CD4-positive, alpha-beta T cell treated with Interleukin-10 for 1 hour (primary cell): ENCODE measurements around the gene SSC4D.
A peak's percentile ranks its signal among the peaks of the same experiment; 100 is the strongest.
"Not testable (repeated sequence)": the region's sequence is repeated elsewhere in the genome, so short reads cannot be mapped to it uniquely, and the experiment has no call there.

ENCODE experiments used
- DNase-seq: peaks from one replicate; pipeline ENCODE4 v3.0.0-alpha.2; 2020

SSC4D gene

GRCh38 chr7:76409537-76409936, at the start of gene SSC4D:
Gene SSC4D (minus strand): TSS chr7:76409697. CDS start chr7:76404439, 5,258 bp downstream.
- no peak for DNase-seq

DNA sequence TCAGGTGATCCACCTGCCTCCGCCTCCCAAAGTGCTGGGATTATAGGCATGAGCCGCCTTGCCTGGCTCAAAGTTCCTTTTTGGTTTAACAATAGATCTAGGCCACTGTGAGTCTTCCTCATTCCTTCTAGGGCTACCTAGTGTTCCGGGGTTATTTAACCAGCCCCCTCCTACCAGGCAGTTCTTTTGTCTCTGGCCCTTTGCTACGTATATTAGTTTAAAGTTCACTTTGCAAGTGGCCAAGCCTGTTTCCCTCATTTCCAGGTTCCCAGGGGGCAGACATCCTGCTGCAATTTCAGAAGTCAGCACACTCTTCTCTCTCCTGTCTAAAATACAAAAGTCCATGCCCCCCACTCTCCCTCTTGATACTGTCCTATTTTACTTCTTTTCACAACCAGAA, 49.0 kb upstream of the SSC4D start:
- not testable (repeated sequence) for DNase-seq

- not testable (repeated sequence) for DNase-seq
These were observed 47.5 kb upstream of the SSC4D start for GRCh38 chr7:76457017-76457416.

GRCh38 chr7:76445577-76446008, 36.1 kb upstream of the SSC4D start:
- peak; percentile 6 for DNase-seq

- peak; percentile 15 for DNase-seq
These were observed 34.3 kb upstream of the SSC4D start for GRCh38 chr7:76443846-76444245.

DNA sequence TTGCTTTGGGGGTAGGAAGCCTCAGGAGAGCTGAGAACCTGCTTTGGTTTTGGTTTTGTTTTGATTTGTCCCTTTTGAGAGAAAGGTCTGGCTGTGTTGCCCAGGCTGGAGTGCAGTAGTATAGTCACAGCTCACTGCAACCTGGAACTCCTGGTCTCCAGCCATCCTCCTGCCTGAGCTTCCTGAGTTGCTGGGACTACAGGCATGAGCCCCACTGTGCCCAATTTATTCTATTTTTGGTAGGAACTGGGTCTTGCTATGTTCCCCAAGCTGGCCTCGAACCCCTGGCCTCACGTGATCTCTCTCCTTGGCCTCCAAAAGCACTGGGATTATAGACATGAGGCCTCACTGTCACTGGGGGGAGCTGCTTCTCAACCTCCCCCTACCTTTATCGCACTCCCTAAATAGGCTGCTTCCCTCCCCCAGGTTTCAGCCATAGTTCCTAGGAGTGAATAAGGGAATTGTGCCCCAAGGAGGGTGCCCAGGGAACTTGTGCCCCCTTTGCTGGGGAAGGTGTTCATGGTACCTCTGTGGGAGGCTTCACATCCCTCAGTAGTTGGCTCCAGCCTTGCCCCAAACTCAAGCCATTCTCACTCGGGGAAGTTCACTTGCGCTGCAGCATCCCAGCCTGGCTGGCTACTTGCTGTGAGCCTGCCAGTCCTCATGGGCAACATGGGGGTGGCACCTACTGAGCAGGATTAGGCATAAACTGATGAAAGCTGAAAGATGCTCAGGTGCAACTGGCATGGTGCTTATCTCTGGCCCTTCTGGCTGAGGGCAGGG, 33.4 kb upstream of the SSC4D start:
- not testable (repeated sequence) for DNase-seq

- not testable (repeated sequence) for DNase-seq
These were observed 32.3 kb upstream of the SSC4D start for GRCh38 chr7:76441792-76442191.

- not testable (repeated sequence) for DNase-seq
These were observed 30.9 kb upstream of the SSC4D start for GRCh38 chr7:76440404-76440803.

DNA sequence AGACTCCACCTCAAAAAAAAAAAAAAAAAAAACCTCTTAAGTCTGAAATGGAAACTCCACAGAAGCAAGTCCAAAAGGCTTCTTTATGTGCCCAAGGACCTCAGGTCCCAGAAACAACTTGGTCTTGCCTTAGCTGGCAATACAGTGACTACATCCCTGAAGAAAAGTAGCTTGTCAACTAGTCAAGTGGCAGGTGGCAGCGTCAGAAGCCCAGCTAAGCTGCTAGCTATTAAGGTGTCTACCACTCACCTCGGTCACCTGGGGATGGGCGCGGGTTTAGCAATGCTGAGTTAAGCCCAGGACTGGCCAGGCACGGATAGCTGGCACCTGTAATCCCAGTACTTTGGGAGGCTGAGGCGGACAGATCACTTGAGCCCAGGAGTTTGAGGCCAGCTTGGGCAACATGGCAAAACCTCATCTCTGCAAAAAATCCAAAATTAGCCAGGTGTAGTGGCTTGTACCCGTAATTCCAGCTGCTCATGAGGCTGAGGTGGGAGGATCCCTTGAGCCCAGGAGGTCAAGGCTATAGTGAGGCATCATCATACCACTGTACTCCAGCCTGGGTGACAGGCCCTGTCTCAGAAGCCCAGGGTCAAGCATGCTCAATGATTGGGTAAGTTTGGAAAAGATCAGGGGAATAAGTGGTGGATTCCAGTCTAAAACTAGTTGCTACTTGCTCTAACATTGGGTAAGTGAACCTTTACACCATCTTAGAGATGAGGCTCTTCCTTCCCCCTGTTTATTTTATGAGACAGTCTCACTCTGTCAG, 29.8 kb upstream of the SSC4D start:
- DNase-seq = not testable (repeated sequence)

DNA sequence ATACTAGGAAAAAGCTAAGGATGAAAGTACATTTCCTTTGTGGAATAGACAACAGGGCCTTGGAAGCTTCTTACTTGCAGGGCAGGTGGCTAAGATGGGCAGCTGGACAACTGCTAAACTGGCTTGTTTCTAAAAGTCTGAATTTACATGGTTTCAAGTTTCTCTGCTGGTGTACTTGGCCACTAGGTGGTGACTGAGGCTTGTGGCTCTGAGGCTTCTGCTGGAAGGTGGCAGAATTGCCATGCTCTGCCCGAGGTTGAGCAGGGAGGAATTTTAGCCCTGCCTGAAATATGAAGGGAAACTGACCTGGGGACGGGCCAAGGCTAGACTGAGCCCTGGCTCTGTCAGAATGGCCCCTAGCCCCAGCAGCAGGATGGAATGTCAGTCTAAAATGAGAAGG, 28.4 kb upstream of the SSC4D start:
- DNase-seq = peak; percentile 63

- no peak for DNase-seq
These were observed 21.3 kb upstream of the SSC4D start for GRCh38 chr7:76430836-76431235.

GRCh38 chr7:76430211-76430610, 20.7 kb upstream of the SSC4D start:
- DNase-seq = no peak

DNA sequence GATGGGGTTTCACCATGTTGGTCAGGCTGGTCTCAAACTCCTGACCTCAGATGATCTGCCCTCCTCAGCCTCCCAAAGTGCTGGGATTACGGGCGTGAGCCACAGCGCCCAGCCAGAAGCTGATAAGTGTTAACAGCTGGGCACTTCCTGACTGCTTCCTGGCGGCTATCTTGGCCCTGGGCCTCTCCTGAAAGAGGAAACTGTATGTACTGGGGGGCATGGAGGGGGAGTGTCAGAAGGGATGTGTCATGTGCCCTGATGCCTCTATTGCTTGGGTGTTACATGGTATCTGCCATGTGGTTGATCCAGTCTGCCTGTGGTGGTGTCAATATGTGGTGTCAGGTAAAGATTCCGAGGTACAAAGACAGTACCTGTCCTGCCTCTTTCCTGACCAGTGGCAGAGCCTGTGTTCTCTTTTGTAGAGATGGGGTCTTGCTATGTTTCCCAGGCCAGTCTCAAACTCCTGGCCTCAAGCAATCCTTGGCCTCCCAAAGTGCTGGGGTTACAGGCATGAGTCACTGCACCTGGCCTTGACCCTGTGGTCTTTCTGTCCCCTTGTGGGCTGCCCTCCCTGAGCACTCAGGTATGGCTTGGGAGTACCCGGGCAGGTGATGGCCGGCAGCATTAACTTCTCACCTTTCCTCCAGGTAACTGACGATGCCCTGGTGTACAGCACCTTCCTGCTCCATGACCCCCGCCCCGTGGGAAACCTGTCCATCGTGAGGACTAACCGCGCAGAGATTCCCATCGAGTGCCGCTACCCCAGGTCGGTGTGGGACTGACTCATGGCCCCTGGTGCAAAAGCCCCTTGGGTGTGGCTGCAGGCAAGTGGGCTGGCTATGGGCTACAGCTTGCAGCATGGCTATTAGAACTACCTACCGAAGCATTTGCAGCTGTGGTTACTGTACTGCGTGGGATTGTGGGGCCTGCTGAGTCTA, 19.6 kb upstream of the SSC4D start:
- no peak for DNase-seq

DNA sequence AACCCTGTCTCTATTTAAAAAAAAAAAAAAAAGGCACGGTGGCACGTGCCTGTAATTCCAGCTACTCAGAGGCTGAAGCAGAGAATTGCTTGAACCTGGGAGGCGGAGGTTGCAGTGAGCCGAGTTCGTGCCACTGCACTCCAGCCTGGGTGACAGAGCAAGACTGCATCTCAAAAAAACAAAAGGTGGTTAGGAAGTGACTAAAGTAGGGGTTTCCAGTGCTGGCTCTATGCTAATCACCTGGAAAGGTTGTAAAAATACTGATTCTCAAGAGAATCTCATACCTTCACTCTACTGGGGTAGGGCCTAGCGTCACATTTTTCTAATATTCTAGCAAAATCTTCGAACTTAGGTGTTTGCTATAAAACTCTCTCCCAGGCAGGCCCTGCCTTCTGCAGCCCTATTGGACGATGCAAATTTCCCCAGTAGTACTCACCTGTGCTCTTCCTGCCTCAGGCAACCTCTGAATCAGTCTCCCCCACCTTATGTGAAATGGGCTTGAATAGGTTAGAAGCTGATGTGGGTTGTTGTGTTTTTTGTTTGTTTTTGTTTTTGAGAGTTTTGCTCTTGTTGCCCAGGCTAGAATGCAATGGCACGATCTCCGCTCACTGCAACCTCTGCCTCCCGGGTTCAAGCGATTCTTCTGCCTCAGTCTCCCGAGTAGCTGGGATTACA, 18.8 kb upstream of the SSC4D start:
- DNase-seq = no peak

DNA sequence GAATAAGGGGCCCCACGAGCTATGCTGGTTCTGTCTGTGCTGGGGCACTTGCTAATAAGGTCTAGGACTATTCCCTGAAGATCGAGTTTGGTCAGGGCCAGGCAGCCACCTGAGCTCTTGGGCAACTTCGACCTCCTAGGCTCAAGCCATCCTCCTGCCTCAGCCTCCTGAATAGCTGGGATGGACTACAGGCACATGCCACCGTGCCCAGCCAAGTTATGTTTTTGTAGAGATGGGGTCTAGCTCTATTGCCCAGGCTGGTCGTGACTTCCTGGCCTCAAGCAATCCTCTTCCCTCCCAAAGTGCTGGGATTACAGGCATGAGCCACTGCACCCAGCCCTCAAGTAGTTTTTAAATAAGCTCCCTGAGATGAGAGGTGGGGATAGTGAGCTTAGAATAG, 18.1 kb upstream of the SSC4D start:
- DNase-seq = no peak

GRCh38 chr7:76426246-76426645, 16.7 kb upstream of the SSC4D start:
- DNase-seq = no peak

DNA sequence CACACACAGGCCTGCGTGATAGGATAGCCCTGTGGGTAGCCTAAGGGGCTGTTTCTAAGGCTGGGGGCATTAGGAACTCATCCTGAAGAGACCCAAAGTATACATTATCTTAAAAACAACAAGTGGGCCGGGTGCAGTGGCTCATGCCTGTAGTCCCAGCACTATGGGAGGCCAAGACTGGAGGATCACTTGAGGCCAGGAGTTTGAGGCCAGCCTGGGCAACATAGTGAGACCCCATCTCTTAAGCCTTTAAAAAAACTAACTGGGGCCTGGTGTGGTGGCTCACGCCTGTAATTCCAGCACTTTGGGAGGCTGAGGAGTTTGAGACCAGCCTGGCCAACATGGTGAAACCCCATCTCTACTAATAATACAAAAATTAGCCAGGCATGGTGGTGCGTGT, 16.1 kb upstream of the SSC4D start:
- DNase-seq = not testable (repeated sequence)

- DNase-seq = no peak
These were observed 15.7 kb upstream of the SSC4D start for GRCh38 chr7:76425156-76425555.

DNA sequence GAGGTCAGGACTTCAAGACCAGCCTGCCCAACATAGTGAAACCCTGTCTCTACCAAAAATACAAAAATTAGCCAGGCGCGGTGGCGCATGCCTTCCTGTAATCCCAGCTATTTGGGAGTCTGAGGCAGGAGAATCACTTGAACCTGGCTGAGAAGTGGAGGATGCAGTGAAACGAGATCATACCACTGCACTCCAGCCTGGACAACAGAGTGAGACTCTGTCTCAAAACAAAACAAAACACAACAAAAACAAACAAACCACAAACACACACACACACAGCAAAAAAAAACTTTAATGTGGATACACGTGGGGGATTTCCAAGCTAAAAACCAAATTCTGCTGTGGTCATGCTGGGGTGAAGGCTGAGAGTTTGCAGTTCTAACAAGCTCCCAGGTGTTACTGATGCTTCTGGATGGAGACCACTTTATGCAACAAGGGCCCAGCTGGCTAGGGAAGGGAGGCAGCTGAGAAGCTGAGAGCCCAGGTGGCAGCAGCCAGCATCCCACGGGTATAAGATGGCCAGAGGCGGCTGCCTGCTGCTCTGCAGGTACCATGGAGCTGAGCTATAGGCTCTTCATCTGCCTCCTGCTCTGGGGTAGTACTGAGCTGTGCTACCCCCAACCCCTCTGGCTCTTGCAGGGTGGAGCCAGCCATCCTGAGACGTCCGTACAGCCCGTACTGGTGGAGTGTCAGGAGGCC, 15.1 kb upstream of the SSC4D start, which contains the start of gene ZP3:
Gene ZP3 (plus strand): TSS at position 538 of the 699 bp plus-strand sequence. CDS start 15 bp downstream, at position 553.
- no peak for DNase-seq

DNA sequence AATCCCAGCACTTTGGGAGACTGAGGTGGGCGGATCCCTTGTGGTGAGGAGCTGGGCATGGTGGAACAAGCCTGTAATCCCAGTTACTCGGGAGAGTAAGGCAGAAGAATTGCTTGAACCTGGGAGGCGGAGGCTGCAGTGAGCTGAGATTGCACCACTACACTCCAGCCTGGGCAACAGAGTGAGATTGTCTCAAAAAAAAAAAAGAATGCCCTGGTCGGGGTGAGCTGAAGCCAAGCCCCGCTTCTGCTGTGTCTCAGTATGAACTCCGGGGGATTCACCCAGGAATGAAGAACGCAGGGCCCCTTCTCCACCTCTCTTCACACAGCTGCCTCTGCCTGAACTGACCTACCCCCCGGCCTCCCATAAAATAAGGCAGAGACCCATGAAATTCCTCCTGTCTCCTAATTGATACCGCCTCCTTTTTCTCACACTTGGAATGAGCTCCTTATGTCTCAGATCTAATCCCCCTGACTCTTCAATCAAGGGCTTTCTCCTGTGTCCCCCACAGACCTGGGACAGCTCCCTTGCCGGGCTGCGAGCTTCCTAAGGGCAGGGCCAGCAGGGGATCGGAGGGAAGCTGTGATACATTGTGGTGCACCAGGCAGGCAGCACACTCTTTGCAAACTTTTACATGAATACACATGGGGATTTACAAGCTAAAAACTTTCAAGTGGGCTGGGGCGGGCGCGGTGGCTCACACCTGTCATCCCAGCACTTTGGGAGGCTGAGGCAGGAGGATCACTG, 14.3 kb upstream of the SSC4D start:
- DNase-seq = no peak

DNA sequence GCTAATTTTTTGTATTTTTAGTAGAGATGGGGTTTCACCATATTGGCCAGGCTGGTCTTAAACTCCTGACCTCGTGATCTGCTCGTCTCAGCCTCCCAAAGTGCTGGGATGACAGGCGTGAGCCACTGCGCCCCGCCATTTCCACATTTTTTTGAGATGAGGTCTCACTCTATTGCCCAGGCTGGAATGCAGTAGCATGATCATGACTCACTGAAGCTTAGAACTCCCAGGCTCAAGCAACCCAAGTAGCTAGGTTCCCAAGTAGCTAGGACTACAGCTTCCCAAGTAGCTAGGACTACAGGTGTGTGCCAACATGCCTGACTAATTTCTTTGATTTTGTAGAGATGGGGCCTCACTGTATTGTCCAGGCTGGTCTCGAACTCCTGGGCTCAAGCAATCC, 11.6 kb upstream of the SSC4D start:
- DNase-seq = not testable (repeated sequence)
